Neural cell (in vitro differentiated cells): ENCODE data around the gene DPH1. TPM values are rescaled to one million over a fixed set of nuclear protein-coding genes. Genes with fewer than 3 reads are reported as not detected.

Experiments used
- H2AFZ ChIP-seq: fragments of 200-600, 300-800 bp; sonication (generic), shearing (Covaris generic); 2 replicates; pipeline ENCODE4 v1.6.0; 2014; ENCODE audit warnings: low read depth, mild to moderate bottlenecking, antibody characterized with exemption, low read length, moderate library complexity
- H3F3A ChIP-seq: fragments of 200-600 bp; shearing (Covaris generic); 2 replicates; pipeline ENCODE4 v1.6.1; 2016; ENCODE audit warnings: mild to moderate bottlenecking, moderate library complexity, mixed read lengths, antibody characterized with exemption, low read length; ENCODE audit not compliant: insufficient read depth, poor library complexity, severe bottlenecking
- H3K27ac ChIP-seq: fragments of 200-600, 300-800 bp; sonication (generic), shearing (Covaris generic); 2 replicates; pipeline ENCODE4 v1.5.1; 2014; ENCODE audit warnings: mild to moderate bottlenecking, low read length, moderate library complexity
- H3K27me3 ChIP-seq: fragments of 300-800, 200-600 bp; sonication (generic), shearing (Covaris generic); 2 replicates; pipeline ENCODE4 v1.6.0; 2014; ENCODE audit warnings: mild to moderate bottlenecking, low read depth, low read length, moderate library complexity; ENCODE audit not compliant: insufficient read depth
- H3K36me3 ChIP-seq: fragments of 300-800, 200-600 bp; sonication (generic), shearing (Covaris generic); 2 replicates; pipeline ENCODE4 v1.5.1; 2014; ENCODE audit warnings: mild to moderate bottlenecking, antibody characterized with exemption, low read length, moderate library complexity; ENCODE audit not compliant: insufficient read depth
- H3K4me2 ChIP-seq: fragments of 300-800, 200-600 bp; sonication (generic), shearing (Covaris generic); 2 replicates; pipeline ENCODE4 v1.6.0; 2014; ENCODE audit warnings: mild to moderate bottlenecking, low read length
- H3K4me3 ChIP-seq: fragments of 300-800, 200-600 bp; sonication (generic), shearing (Covaris generic); 2 replicates; pipeline ENCODE4 v1.5.1; 2014; ENCODE audit warnings: mild to moderate bottlenecking, low read length, moderate library complexity
- H3K79me2 ChIP-seq: fragments of 200-600 bp; shearing (Covaris generic); replicated peaks from 2 replicates; pipeline ENCODE4 v1.6.0; 2014; ENCODE audit warnings: mild to moderate bottlenecking, low read length, moderate library complexity; ENCODE audit not compliant: insufficient read depth
- H3K9ac ChIP-seq: fragments of 300-800, 200-600 bp; sonication (generic), shearing (Covaris generic); 2 replicates; pipeline ENCODE4 v1.6.1; 2016; ENCODE audit warnings: mild to moderate bottlenecking, low read length, mixed read lengths
- H3K9me2 ChIP-seq: fragments of 200-600 bp; shearing (Covaris generic); 2 replicates; pipeline ENCODE4 v1.6.1; 2016; ENCODE audit warnings: mild to moderate bottlenecking, low read length, mixed read lengths; ENCODE audit not compliant: insufficient read depth
- H3K9me3 ChIP-seq: fragments of 200-600, 300-800 bp; sonication (generic), shearing (Covaris generic); 2 replicates; pipeline ENCODE4 v1.6.1; 2016; ENCODE audit warnings: mild to moderate bottlenecking, mixed run types, low read length, moderate library complexity, mixed read lengths
- H4K20me1 ChIP-seq: fragments of 200-600 bp; shearing (Covaris generic); 2 replicates; pipeline ENCODE4 v1.6.1; 2016; ENCODE audit warnings: mild to moderate bottlenecking, mixed run types; ENCODE audit not compliant: insufficient read depth
- CTCF ChIP-seq: fragments of 450-650 bp; IDR thresholded peaks from 2 replicates; pipeline ENCODE4 v1.5.1; 2014; ENCODE audit warnings: antibody characterized with exemption, mild to moderate bottlenecking, moderate library complexity; ENCODE audit not compliant: poor library complexity, severe bottlenecking
- EP300 ChIP-seq: fragments of 450-650 bp; conservative IDR thresholded peaks from 2 replicates; pipeline ENCODE4 v1.6.1; 2014; ENCODE audit warnings: antibody characterized with exemption, mild to moderate bottlenecking, moderate library complexity; ENCODE audit not compliant: poor library complexity, severe bottlenecking
- EZH2 ChIP-seq: fragments of 200-600, 300-800 bp; shearing (Covaris generic), sonication (generic); IDR thresholded peaks from 2 replicates; pipeline ENCODE4 v1.6.1; 2014; ENCODE audit warnings: antibody characterized with exemption, low read length, borderline replicate concordance, mild to moderate bottlenecking; ENCODE audit not compliant: insufficient read depth, poor library complexity, severe bottlenecking
- MXI1 ChIP-seq: fragments of 450-650 bp; conservative IDR thresholded peaks from 2 replicates; pipeline ENCODE4 v1.6.1; 2014; ENCODE audit warnings: antibody characterized with exemption, mild to moderate bottlenecking; ENCODE audit not compliant: poor library complexity, severe bottlenecking
- POLR2AphosphoS5 ChIP-seq: IDR thresholded peaks from 2 replicates; pipeline ENCODE4 v1.6.1; 2012
- RAD21 ChIP-seq: fragments of 450-650 bp; conservative IDR thresholded peaks from 2 replicates; pipeline ENCODE4 v1.6.1; 2014; ENCODE audit warnings: antibody characterized with exemption, mild to moderate bottlenecking, moderate library complexity
- REST ChIP-seq: IDR thresholded peaks from 2 replicates; pipeline ENCODE4 v1.6.1; 2012; ENCODE audit warnings: borderline replicate concordance
- SMC3 ChIP-seq: fragments of 450-650 bp; conservative IDR thresholded peaks from 2 replicates; pipeline ENCODE4 v1.6.1; 2014; ENCODE audit warnings: antibody characterized with exemption, mild to moderate bottlenecking, moderate library complexity; ENCODE audit not compliant: poor library complexity
- TAF1 ChIP-seq: IDR thresholded peaks from 2 replicates; pipeline ENCODE4 v1.6.1; 2012; ENCODE audit warnings: low read depth
- polyA plus RNA-seq: library from polyadenylated mRNA; depleted of rRNA; stranded (reverse); fragments of >200 nt; gene quantifications from 2 replicates; pipeline ENCODE4 v1.2.3, GENCODE V29; 2014

Gene DPH1
- polyA plus RNA-seq, 1 donor from 2014 or later: 44.8 TPM

- no peaks in the 10 kb centered on the region for H4K20me1 ChIP-seq
- TF ChIP-seq REST: no peak
- no peak for TF ChIP-seq EZH2
- no peak for TF ChIP-seq SMC3
- no peak for TF ChIP-seq EP300
- no peaks in the 10 kb centered on the region for H3K36me3 ChIP-seq
- H3K79me2 ChIP-seq: no peaks in the 10 kb centered on the region
- H3F3A ChIP-seq: no peaks in the 10 kb centered on the region
- H3K9me3 ChIP-seq: no peaks in the 10 kb centered on the region
- H3K27ac ChIP-seq: no peak overlapping the region
- H3K9ac ChIP-seq: no peak overlapping the region
- H2AFZ ChIP-seq: no peak overlapping the region
- no peak overlapping the region for H3K4me3 ChIP-seq
- H3K4me2 ChIP-seq: no peak overlapping the region
- H3K9me2 ChIP-seq: no peaks in the 10 kb centered on the region
- no peaks in the 10 kb centered on the region for H3K27me3 ChIP-seq
These were observed 60.3 kb downstream of the DPH1 start for GRCh38 chr17:2090210-2090641.

DNA sequence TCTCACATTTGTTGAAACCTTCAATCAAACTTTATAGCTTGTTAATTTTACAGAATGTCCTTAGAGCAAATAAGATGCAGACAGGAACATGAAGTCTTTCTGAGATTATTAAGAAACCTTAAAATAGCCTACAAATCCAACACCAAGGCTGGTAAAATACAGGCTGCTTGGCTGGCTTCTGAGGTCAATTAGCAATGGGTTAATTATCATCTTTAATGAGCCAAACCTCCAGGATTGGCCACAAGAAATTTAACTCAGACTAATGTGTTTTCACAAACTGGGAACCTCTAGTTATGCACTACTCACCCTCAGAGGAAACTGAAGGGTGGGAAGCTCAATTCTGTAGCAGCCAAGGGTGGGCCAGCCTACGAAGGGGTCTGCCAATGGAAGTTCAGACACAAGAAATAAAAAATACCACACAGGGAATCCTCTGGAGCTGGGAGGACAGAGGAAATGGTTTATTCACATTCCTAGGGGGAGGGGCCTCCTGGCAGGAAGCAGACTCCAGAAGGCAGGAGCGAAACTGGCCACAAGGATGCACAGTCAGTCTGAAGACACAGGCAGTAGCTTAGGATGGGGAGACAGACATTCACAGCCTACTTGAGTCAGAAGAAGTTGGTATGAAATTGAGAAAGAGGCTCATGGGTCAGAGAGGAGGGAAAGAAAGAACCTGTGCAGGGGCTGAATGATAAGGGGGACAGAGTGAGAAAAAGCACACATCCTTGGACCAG lies 61.0 kb downstream of the DPH1 start:
- Histone ChIP-seq H3F3A (no peaks in the 10 kb centered on the region), H3K9me3 (no peaks in the 10 kb centered on the region), H2AFZ (no peak overlapping the region), H3K27ac (no peak overlapping the region), H3K9me2 (no peaks in the 10 kb centered on the region), H3K79me2 (no peaks in the 10 kb centered on the region), H4K20me1 (no peaks in the 10 kb centered on the region), H3K27me3 (no peaks in the 10 kb centered on the region), H3K4me3 (no peak overlapping the region), H3K4me2 (no peak overlapping the region), H3K36me3 (no peaks in the 10 kb centered on the region), H3K9ac (no peak overlapping the region)
- no peak for TF ChIP-seq POLR2AphosphoS5
- TF ChIP-seq RAD21: no peak
- TF ChIP-seq EZH2: no peak
- TF ChIP-seq REST: no peak
- TF ChIP-seq MXI1: no peak
- TF ChIP-seq SMC3: no peak
- TF ChIP-seq EP300: no peak
- TF ChIP-seq CTCF: no peak
- TF ChIP-seq TAF1: no peak
